Glutamatergic neuron (in vitro differentiated cells): ENCODE measurements around the gene TMEM258. TPM values are rescaled to one million over a fixed set of nuclear protein-coding genes. Genes with fewer than 3 reads are reported as not detected.

Source experiments
- DNase-seq: peaks from one replicate; pipeline ENCODE4 v3.0.0; 2022
- H3K27ac Mint-ChIP-seq: one replicate; pipeline ENCODE4 v1.8.0; 2020; ENCODE audit warnings: mild to moderate bottlenecking, mixed read lengths, inconsistent platforms; ENCODE audit not compliant: unreplicated experiment
- H3K27me3 Mint-ChIP-seq: one replicate; pipeline ENCODE4 v1.8.0; 2020; ENCODE audit warnings: mild to moderate bottlenecking, moderate library complexity, mixed read lengths, inconsistent platforms; ENCODE audit not compliant: unreplicated experiment
- H3K36me3 Mint-ChIP-seq: one replicate; pipeline ENCODE4 v1.8.0; 2020; ENCODE audit warnings: mild to moderate bottlenecking, mixed read lengths, inconsistent platforms; ENCODE audit not compliant: unreplicated experiment
- H3K4me1 Mint-ChIP-seq: one replicate; pipeline ENCODE4 v1.8.0; 2020; ENCODE audit warnings: mild to moderate bottlenecking, low read depth, mixed read lengths, inconsistent platforms; ENCODE audit not compliant: unreplicated experiment
- H3K4me3 Mint-ChIP-seq: one replicate; pipeline ENCODE4 v1.8.0; 2020; ENCODE audit warnings: mild to moderate bottlenecking, mixed read lengths, inconsistent platforms; ENCODE audit not compliant: unreplicated experiment
- H3K9me3 Mint-ChIP-seq: one replicate; pipeline ENCODE4 v1.8.0; 2020; ENCODE audit warnings: mild to moderate bottlenecking, moderate library complexity, mixed read lengths, inconsistent platforms; ENCODE audit not compliant: unreplicated experiment
- total RNA-seq: library from RNA; stranded (reverse); fragmentation: NEBNext Ultra II Directional; extraction: Animal tissue kit (Norgen Biotek cat#: 25700); gene quantifications from one replicate; pipeline ENCODE4 v1.2.1, GENCODE V29; 2021; ENCODE audit not compliant: unreplicated experiment
- TF ChIP-seq, protein P1 (sequence below): fragments of 200-600 bp; sonication (generic); IDR thresholded peaks from one replicate; pipeline ENCODE4 v1.5.0; 2021; ENCODE audit not compliant: partially characterized antibody, unreplicated experiment

TMEM258 gene
- total RNA-seq, 1 donor from 2014 or later = 82.7 TPM

DNA sequence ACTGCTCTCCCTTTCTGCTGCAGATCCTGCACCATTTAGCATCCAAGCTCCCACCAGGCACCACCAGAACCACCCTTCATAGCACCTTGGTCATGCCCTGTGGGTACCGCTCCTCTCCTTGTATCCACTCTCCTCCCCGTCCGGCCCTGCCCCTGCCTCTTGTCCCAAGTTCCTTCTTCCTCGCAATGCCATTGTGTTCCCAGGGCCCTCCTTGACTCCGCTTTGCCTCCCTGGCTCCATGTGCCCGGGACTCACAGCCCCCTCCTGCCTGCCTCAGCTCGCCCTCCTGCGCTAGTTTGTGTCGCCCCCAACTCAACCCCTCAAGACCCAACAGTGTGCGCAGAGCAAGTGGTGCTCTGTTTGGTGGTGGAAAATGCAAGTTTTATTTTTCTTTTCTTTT, 46.5 kb upstream of the TMEM258 start:
- Mint-ChIP-seq H3K4me1 (peaks cover 16% of the 10 kb centered on the region), H3K27me3 (peaks cover 11% of the 10 kb centered on the region), H3K9me3 (peaks cover 13% of the 10 kb centered on the region), H3K27ac (no peak overlapping the region), H3K4me3 (no peak overlapping the region), H3K36me3 (peaks cover 8% of the 10 kb centered on the region)
- no peak for DNase-seq
- TF ChIP-seq, protein P1, sequence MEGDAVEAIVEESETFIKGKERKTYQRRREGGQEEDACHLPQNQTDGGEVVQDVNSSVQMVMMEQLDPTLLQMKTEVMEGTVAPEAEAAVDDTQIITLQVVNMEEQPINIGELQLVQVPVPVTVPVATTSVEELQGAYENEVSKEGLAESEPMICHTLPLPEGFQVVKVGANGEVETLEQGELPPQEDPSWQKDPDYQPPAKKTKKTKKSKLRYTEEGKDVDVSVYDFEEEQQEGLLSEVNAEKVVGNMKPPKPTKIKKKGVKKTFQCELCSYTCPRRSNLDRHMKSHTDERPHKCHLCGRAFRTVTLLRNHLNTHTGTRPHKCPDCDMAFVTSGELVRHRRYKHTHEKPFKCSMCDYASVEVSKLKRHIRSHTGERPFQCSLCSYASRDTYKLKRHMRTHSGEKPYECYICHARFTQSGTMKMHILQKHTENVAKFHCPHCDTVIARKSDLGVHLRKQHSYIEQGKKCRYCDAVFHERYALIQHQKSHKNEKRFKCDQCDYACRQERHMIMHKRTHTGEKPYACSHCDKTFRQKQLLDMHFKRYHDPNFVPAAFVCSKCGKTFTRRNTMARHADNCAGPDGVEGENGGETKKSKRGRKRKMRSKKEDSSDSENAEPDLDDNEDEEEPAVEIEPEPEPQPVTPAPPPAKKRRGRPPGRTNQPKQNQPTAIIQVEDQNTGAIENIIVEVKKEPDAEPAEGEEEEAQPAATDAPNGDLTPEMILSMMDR = no peak

DNA sequence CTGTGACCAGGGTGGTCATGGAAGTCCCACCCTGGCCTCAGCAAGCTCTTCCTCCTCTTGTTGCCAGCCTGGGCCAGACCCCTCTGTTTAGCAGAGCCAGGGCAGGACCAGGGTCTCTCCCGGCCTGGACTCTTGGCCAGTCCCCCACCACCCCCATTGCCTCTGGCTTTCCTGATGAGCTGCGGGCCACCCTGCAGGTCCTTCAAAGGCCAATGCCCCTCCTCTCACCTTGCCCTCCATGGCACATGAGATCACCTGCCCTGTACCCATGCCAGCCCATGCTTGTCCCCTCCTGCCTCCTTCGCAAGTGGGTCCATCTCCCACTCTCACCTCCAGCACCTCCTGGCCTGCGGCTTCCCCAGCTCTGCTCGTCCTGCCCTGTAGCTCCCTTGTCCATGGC, 46.1 kb upstream of the TMEM258 start:
- TF ChIP-seq, protein P1 = no peak
- Mint-ChIP-seq H3K4me1 (peaks cover 20% of the 10 kb centered on the region), H3K36me3 (peaks cover 8% of the 10 kb centered on the region), H3K4me3 (no peak overlapping the region), H3K9me3 (peaks cover 13% of the 10 kb centered on the region), H3K27me3 (peaks cover 12% of the 10 kb centered on the region), H3K27ac (no peak overlapping the region)
- DNase-seq = no peak

DNA sequence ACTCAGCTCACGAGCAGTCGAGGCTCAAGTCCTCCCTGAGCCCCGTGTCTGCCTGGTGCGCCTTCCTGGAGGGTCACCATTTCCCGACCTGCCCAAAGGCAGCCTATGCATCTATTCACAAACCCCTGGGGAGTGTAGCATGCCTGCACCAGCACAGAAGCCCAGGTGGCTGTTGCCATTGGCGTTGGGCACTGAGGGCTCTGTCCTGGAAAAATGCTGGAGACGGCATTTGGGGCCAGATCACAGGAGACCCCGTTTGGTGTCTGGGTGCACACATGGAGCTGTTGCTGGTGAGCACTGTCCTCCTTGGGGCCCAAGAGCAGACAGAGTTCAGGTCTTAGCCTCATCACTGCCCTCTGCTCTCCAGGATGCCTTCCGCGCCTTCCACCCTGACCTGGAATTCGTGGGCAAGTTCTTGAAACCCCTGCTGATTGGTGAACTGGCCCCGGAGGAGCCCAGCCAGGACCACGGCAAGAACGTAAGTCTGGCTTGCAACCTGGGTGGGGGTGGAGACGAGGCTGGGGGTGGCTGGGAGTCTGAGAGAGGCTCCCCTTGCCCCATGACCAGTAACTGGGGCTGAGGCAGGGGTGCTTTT, 45.1 kb upstream of the TMEM258 start:
- TF ChIP-seq, protein P1 = no peak
- H3K36me3 Mint-ChIP-seq = peaks cover 8% of the 10 kb centered on the region
- H3K4me3 Mint-ChIP-seq = no peak overlapping the region
- no peak for DNase-seq
- H3K9me3 Mint-ChIP-seq = peaks cover 15% of the 10 kb centered on the region
- H3K4me1 Mint-ChIP-seq = peaks cover 28% of the 10 kb centered on the region
- no peak overlapping the region for H3K27ac Mint-ChIP-seq
- peaks cover 12% of the 10 kb centered on the region for H3K27me3 Mint-ChIP-seq

DNA sequence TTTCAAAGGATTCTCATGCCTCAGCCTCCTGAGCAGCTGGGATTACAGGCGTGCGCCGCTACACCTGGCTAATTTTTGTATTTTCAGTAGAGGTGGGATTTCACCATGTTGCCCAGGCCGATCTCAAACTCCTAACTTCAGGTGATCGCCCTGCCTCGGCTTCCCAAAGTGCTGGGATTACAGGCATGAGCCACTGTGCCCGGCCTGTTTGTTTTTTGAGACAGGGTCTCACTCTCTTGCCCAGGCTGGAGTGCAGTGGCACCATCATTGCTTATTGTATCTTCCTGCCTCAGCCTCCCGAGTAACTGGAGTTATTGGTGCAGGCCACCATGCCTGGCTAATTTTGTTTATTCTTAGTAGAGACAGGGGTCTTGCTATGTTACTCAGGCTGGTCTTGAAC, 43.8 kb upstream of the TMEM258 start:
- H3K4me3 Mint-ChIP-seq = no peak overlapping the region
- peaks cover 15% of the 10 kb centered on the region for H3K9me3 Mint-ChIP-seq
- H3K4me1 Mint-ChIP-seq = peaks cover 38% of the 10 kb centered on the region
- no peak overlapping the region for H3K27ac Mint-ChIP-seq
- DNase-seq = no peak
- peaks cover 13% of the 10 kb centered on the region for H3K27me3 Mint-ChIP-seq
- H3K36me3 Mint-ChIP-seq = peaks cover 8% of the 10 kb centered on the region
- TF ChIP-seq, protein P1 = no peak

DNA sequence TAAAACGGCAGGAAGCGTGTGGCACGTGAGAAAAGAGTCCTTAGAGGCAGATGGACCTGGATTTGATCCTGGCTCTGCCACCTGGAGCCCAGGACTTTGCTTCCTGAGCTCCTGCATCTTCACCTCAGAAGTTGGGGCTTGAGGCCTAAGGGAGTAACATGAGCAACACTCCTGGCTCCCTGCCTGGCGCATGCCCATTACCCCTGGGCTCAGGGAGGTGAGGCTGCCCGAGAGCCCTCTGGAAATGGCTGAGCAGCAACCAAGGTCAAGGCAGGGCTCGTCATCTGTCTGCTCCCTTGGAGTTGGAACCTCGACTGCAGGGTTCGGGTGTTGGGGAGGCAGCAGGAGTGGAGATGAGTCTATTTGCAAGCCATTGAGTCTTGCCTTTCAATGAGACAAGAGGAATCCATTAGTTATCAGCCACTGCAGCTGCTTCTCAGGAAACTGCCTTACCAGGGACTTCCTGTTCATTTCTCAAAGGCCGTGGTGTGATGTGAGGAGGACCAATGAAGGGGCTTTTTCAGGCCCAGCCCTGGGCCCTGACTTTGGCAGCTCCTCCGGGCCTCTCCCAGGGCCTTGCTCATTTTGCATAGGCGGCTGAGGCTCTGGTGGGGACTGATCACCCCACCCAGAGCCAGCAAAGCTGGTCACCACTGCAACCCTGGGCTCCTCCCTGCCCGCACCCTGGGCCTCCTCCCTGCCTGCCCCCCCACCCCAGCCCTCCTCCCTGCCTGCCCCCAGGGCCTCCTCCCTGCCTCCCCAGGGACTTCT, 42.1 kb upstream of the TMEM258 start:
- Mint-ChIP-seq H3K4me3 (peak overlapping the region; percentile 83), H3K4me1 (peaks cover 46% of the 10 kb centered on the region), H3K9me3 (peaks cover 10% of the 10 kb centered on the region), H3K36me3 (peaks cover under 1% of the 10 kb centered on the region), H3K27ac (peak overlapping the region; percentile 94), H3K27me3 (peaks cover 15% of the 10 kb centered on the region)
- peak; percentile 43 for DNase-seq
- TF ChIP-seq, protein P1 = no peak
